GM23338 (cell line): Measurements from ENCODE around the gene ATIC. TPM values are rescaled to one million over a fixed set of nuclear protein-coding genes. Genes with fewer than 3 reads are reported as not detected.

Experiments
- ATAC-seq: fragments of 200-7000 bp; cut with Tn5 transposase; 3 replicates; pipeline ENCODE4 v1.9.1; 2020
- DNase-seq: peaks from one replicate; pipeline ENCODE4 v3.0.0-alpha.2; 2015; ENCODE audit warnings: low spot score
- H2AFZ ChIP-seq: fragments of 200-600 bp; sonication (generic); 2 replicates; pipeline ENCODE4 v1.8.0; 2016; ENCODE audit warnings: antibody characterized with exemption, mild to moderate bottlenecking, moderate library complexity
- H3F3A ChIP-seq: fragments of 200-600 bp; sonication (generic); replicated peaks from 2 replicates; pipeline ENCODE4 v1.8.0; 2017; ENCODE audit warnings: antibody characterized with exemption, mixed run types, low read depth
- H3K27ac ChIP-seq: fragments of 200-600 bp; sonication (generic); 2 replicates; pipeline ENCODE4 v1.6.1; 2016; ENCODE audit warnings: low read depth
- H3K27me3 ChIP-seq: fragments of 200-600 bp; sonication (generic); 2 replicates; pipeline ENCODE4 v1.8.0; 2016; ENCODE audit warnings: mild to moderate bottlenecking, mixed run types, moderate library complexity; ENCODE audit not compliant: insufficient read depth
- H3K36me3 ChIP-seq: fragments of 200-600 bp; sonication (generic); 2 replicates; pipeline ENCODE4 v1.8.0; 2016; ENCODE audit warnings: mild to moderate bottlenecking; ENCODE audit not compliant: insufficient read depth
- H3K4me1 ChIP-seq: fragments of 200-600 bp; sonication (generic); 2 replicates; pipeline ENCODE4 v1.8.0; 2016; ENCODE audit warnings: mild to moderate bottlenecking, moderate library complexity; ENCODE audit not compliant: insufficient read depth
- H3K4me2 ChIP-seq: fragments of 200-600 bp; sonication (generic); 2 replicates; pipeline ENCODE4 v1.7.1; 2017; ENCODE audit warnings: mixed run types
- H3K4me3 ChIP-seq: fragments of 200-600 bp; sonication (generic); 2 replicates; pipeline ENCODE4 v1.6.1; 2016; ENCODE audit warnings: mixed run types
- H3K79me2 ChIP-seq: fragments of 200-600 bp; sonication (generic); replicated peaks from 2 replicates; pipeline ENCODE4 v1.8.0; 2017; ENCODE audit warnings: mild to moderate bottlenecking; ENCODE audit not compliant: insufficient read depth
- H3K9me2 ChIP-seq: fragments of 200-600 bp; sonication (generic); 2 replicates; pipeline ENCODE4 v1.8.0; 2017; ENCODE audit not compliant: insufficient read depth
- H4K20me1 ChIP-seq: fragments of 200-600 bp; sonication (generic); replicated peaks from 2 replicates; pipeline ENCODE4 v1.8.0; 2017; ENCODE audit warnings: mild to moderate bottlenecking; ENCODE audit not compliant: insufficient read depth
- H3K27ac Mint-ChIP-seq: 2 replicates; pipeline ENCODE4 v1.8.0; 2020; ENCODE audit warnings: inconsistent platforms, mild to moderate bottlenecking, moderate library complexity, mixed read lengths
- H3K27me3 Mint-ChIP-seq: 3 replicates; pipeline ENCODE4 v1.8.0; 2022; ENCODE audit warnings: low read depth, mild to moderate bottlenecking, moderate library complexity, mixed read lengths, inconsistent platforms; ENCODE audit not compliant: insufficient read depth, poor library complexity
- H3K36me3 Mint-ChIP-seq: 3 replicates; pipeline ENCODE4 v1.8.0; 2021; ENCODE audit warnings: low read depth, mild to moderate bottlenecking, inconsistent platforms, moderate library complexity, mixed read lengths
- H3K4me1 Mint-ChIP-seq: 3 replicates; pipeline ENCODE4 v1.8.0; 2020; ENCODE audit warnings: mild to moderate bottlenecking, inconsistent platforms, mixed read lengths
- H3K4me3 Mint-ChIP-seq: 3 replicates; pipeline ENCODE4 v1.8.0; 2021; ENCODE audit warnings: moderate library complexity, mild to moderate bottlenecking, inconsistent platforms, mixed read lengths
- H3K9me3 Mint-ChIP-seq: 3 replicates; pipeline ENCODE4 v1.8.0; 2020; ENCODE audit warnings: moderate library complexity, mild to moderate bottlenecking, inconsistent platforms, mixed read lengths
- CREB1 ChIP-seq: fragments of 250-450 bp; sonication (Bioruptor Pico); IDR thresholded peaks from 2 replicates; pipeline ENCODE4 v1.5.0; 2020; ENCODE audit warnings: low read depth, mild to moderate bottlenecking, moderate library complexity
- CTCF ChIP-seq, 2 experiments: fragments of 200-600 bp in 1 of 2; sonication (generic) in 1 of 2; conservative IDR thresholded peaks; 2 replicates each; pipeline versions ENCODE4 v1.5.1 to v1.6.1; 2016 to 2017; ENCODE audit warnings: antibody characterized with exemption in 2 of 2, low read depth in 2 of 2, mild to moderate bottlenecking in 2 of 2, moderate library complexity in 1 of 2
- ETS1 ChIP-seq: IDR thresholded peaks from 2 replicates; pipeline ENCODE4 v1.6.1; 2016; ENCODE audit warnings: antibody characterized with exemption
- EZH2 ChIP-seq: fragments of 200-600 bp; sonication (generic); IDR thresholded peaks from one replicate; pipeline ENCODE4 v1.8.0; 2017; ENCODE audit warnings: antibody characterized with exemption, mild to moderate bottlenecking, low read depth; ENCODE audit not compliant: unreplicated experiment
- JUNB ChIP-seq: IDR thresholded peaks from one replicate; pipeline ENCODE4 v1.6.1; 2016; ENCODE audit warnings: antibody characterized with exemption; ENCODE audit not compliant: unreplicated experiment
- POLR2AphosphoS5 ChIP-seq: IDR thresholded peaks from 2 replicates; pipeline ENCODE4 v1.6.1; 2016; ENCODE audit warnings: antibody characterized with exemption, low read depth
- REST ChIP-seq: IDR thresholded peaks from one replicate; pipeline ENCODE4 v1.6.1; 2018; ENCODE audit warnings: antibody characterized with exemption; ENCODE audit not compliant: unreplicated experiment
- STAT1 ChIP-seq: IDR thresholded peaks from one replicate; pipeline ENCODE4 v1.6.1; 2016; ENCODE audit warnings: antibody characterized with exemption; ENCODE audit not compliant: unreplicated experiment
- ZNF114 ChIP-seq: fragments of 250-450 bp; sonication (Bioruptor Pico); IDR thresholded peaks from 2 replicates; pipeline ENCODE4 v1.5.0; 2020; ENCODE audit warnings: mild to moderate bottlenecking, moderate library complexity
- ZNF462 ChIP-seq: fragments of 250-450 bp; sonication (Bioruptor Pico); IDR thresholded peaks from 2 replicates; pipeline ENCODE4 v1.5.0; 2020; ENCODE audit warnings: mild to moderate bottlenecking, moderate library complexity
- polyA plus RNA-seq: library from polyadenylated mRNA; unstranded; fragments of >200 nt; fragmentation: Nextera tagmentation; extraction: Ambion mirVana; gene quantifications from 2 replicates; pipeline ENCODE4 v1.2.1, GENCODE V29; 2016
- total RNA-seq: library from RNA; depleted of rRNA; stranded (reverse); fragments of >200 nt; shearing (Covaris generic); gene quantifications from 2 replicates; pipeline ENCODE4 v1.2.3, GENCODE V29; 2014

Gene ATIC
- total and polyA plus RNA-seq, 2 experiments from 2014 or later, result 118 to 185 TPM

GRCh38 chr2:215271446-215271845 is 40.4 kb upstream of the ATIC start:
- peak; percentile 70 for DNase-seq

More at GRCh38 chr2:215271446-215271845, 40.4 kb upstream of the ATIC start:
- no peaks in the 10 kb centered on the region; the same call in 2 of the 3 replicates for H3K9me3 Mint-ChIP-seq
- ATAC-seq, result peak; percentile 96
- H3K27me3 Mint-ChIP-seq, result peaks cover 6% of the 10 kb centered on the region
- Histone ChIP-seq H3K27me3 (no peaks in the 10 kb centered on the region), H3F3A (no peaks in the 10 kb centered on the region), H3K79me2 (no peaks in the 10 kb centered on the region), H4K20me1 (no peaks in the 10 kb centered on the region), H3K4me3 (no peak overlapping the region), H3K9me2 (no peaks in the 10 kb centered on the region), H3K4me1 (0 out of 2 replicates have a peak, but pooled peaks cover 5% of the 10 kb centered on the region), H3K27ac (no peak overlapping the region), H3K4me2 (no peak overlapping the region), H3K36me3 (no peaks in the 10 kb centered on the region), H2AFZ (no peak overlapping the region)
- H3K4me3 Mint-ChIP-seq, result no peak overlapping the region
- peaks cover 11% of the 10 kb centered on the region for H3K4me1 Mint-ChIP-seq
- TF ChIP-seq POLR2AphosphoS5 (no peak), CREB1 (CRISPR knock-in tag) (no peak), CTCF (conservative IDR thresholded peaks at IDR 0.05; ENCODE audit: low read depth in 2 of 2) (no peak), JUNB (no peak), STAT1 (no peak), EZH2 (no peak), ZNF462 (CRISPR knock-in tag) (no peak), REST (no peak), ZNF114 (CRISPR knock-in tag) (no peak), ETS1 (no peak)
- no peak overlapping the region for H3K27ac Mint-ChIP-seq
- H3K36me3 Mint-ChIP-seq, result no peaks in the 10 kb centered on the region
